DND-41 (cell line): ENCODE data around the gene MAP1LC3B2.

ENCODE experiments used
- EZH2 ChIP-seq: IDR thresholded peaks from 3 replicates; pipeline ENCODE4 v1.6.1; 2012; ENCODE audit warnings: borderline replicate concordance, low read depth, mild to moderate bottlenecking, moderate library complexity, low read length, inconsistent platforms; ENCODE audit not compliant: severe bottlenecking
- TF ChIP-seq, protein P1 (sequence below): IDR thresholded peaks from 2 replicates; pipeline ENCODE4 v1.5.1; 2012; ENCODE audit warnings: borderline replicate concordance, low read length, moderate library complexity, mild to moderate bottlenecking; ENCODE audit not compliant: poor library complexity, severe bottlenecking; ENCODE audit errors: extremely low read depth

DNA sequence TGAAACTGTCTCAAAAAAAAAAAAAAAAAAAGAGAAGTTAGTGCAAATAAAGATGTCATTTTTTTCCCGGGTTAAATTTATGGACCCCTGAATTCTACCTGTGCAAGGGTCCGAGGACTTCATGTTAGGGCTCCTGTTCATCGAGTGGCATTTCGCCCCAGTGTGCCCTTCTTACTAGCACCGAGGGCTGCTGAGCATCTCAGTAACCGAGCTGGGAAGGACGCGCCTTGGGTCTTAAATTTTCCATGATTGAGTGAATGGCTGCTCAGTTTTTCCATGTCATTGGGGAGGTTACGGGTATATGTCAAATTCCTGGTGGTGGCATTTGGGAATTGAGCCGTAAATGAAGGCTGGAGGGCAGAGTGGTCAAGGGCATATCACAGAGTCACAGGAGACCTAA lies 34.9 kb upstream of the MAP1LC3B2 start:
- TF ChIP-seq, protein P1, sequence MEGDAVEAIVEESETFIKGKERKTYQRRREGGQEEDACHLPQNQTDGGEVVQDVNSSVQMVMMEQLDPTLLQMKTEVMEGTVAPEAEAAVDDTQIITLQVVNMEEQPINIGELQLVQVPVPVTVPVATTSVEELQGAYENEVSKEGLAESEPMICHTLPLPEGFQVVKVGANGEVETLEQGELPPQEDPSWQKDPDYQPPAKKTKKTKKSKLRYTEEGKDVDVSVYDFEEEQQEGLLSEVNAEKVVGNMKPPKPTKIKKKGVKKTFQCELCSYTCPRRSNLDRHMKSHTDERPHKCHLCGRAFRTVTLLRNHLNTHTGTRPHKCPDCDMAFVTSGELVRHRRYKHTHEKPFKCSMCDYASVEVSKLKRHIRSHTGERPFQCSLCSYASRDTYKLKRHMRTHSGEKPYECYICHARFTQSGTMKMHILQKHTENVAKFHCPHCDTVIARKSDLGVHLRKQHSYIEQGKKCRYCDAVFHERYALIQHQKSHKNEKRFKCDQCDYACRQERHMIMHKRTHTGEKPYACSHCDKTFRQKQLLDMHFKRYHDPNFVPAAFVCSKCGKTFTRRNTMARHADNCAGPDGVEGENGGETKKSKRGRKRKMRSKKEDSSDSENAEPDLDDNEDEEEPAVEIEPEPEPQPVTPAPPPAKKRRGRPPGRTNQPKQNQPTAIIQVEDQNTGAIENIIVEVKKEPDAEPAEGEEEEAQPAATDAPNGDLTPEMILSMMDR: no peak
- TF ChIP-seq EZH2: no peak
